LoVo (cell line): ENCODE results near the gene SP7.
A peak's percentile ranks its signal among the peaks of the same experiment; 100 is the strongest.
"Not testable (repeated sequence)": the region's sequence is repeated elsewhere in the genome, so short reads cannot be mapped to it uniquely, and the experiment has no call there.

Experiments used
- DNase-seq: peaks from one replicate; pipeline ENCODE4 v3.0.0-alpha.2; 2016; ENCODE audit warnings: low spot score

The SP7 gene

GRCh38 chr12:53320352-53321195 is 15.6 kb downstream of the SP7 start:
- DNase-seq = no peak

- no peak for DNase-seq
Observed at GRCh38 chr12:53313996-53314395, 22.2 kb downstream of the SP7 start.

GRCh38 chr12:53308276-53308675 is 27.9 kb downstream of the SP7 start:
- DNase-seq = no peak

- no peak for DNase-seq
Observed at GRCh38 chr12:53306826-53307225, 29.3 kb downstream of the SP7 start.

- DNase-seq = no peak
Observed at GRCh38 chr12:53302903-53303302, 33.3 kb downstream of the SP7 start.

GRCh38 chr12:53300187-53300586 is 36.0 kb downstream of the SP7 start:
- peak; percentile 16 for DNase-seq

GRCh38 chr12:53299454-53300180 is 36.5 kb downstream of the SP7 start, which contains the start of gene MYG1:
Gene MYG1 (plus strand): TSS chr12:53299695. CDS start chr12:53299738, 43 bp downstream.
- DNase-seq = peak; percentile 92

- peak; percentile 60 for DNase-seq
Observed at GRCh38 chr12:53299101-53299453, 37.1 kb downstream of the SP7 start.

GRCh38 chr12:53298164-53298563 is 38.0 kb downstream of the SP7 start:
- no peak for DNase-seq

GRCh38 chr12:53297106-53297505 is 39.0 kb downstream of the SP7 start:
- not testable (repeated sequence) for DNase-seq

- no peak for DNase-seq
Observed at GRCh38 chr12:53295891-53296219, 40.3 kb downstream of the SP7 start.

- DNase-seq = peak; percentile 89
Observed at GRCh38 chr12:53295070-53295890, 40.9 kb downstream of the SP7 start, which contains the start of gene PFDN5. Gene PFDN5 (plus strand): TSS chr12:53295542. CDS start chr12:53295568, 26 bp downstream.

- no peak for DNase-seq
Observed at GRCh38 chr12:53292426-53292825, 43.7 kb downstream of the SP7 start.

GRCh38 chr12:53290661-53291060 is 45.5 kb downstream of the SP7 start:
- no peak for DNase-seq

- DNase-seq = no peak
Observed at GRCh38 chr12:53289891-53290290, 46.3 kb downstream of the SP7 start.

- no peak for DNase-seq
Observed at GRCh38 chr12:53288322-53288721, 47.8 kb downstream of the SP7 start.

GRCh38 chr12:53287741-53288216 is 48.4 kb downstream of the SP7 start:
- peak; percentile 70 for DNase-seq

- no peak for DNase-seq
Observed at GRCh38 chr12:53286448-53286847, 49.7 kb downstream of the SP7 start.

- no peak for DNase-seq
Observed at GRCh38 chr12:53279888-53280498, 56.2 kb downstream of the SP7 start.

- no peak for DNase-seq
Observed at GRCh38 chr12:53279283-53279869, 56.8 kb downstream of the SP7 start.

GRCh38 chr12:53277981-53278380 is 58.2 kb downstream of the SP7 start:
- DNase-seq = no peak
